Measurements from ENCODE around the gene LRRC36.

DNA sequence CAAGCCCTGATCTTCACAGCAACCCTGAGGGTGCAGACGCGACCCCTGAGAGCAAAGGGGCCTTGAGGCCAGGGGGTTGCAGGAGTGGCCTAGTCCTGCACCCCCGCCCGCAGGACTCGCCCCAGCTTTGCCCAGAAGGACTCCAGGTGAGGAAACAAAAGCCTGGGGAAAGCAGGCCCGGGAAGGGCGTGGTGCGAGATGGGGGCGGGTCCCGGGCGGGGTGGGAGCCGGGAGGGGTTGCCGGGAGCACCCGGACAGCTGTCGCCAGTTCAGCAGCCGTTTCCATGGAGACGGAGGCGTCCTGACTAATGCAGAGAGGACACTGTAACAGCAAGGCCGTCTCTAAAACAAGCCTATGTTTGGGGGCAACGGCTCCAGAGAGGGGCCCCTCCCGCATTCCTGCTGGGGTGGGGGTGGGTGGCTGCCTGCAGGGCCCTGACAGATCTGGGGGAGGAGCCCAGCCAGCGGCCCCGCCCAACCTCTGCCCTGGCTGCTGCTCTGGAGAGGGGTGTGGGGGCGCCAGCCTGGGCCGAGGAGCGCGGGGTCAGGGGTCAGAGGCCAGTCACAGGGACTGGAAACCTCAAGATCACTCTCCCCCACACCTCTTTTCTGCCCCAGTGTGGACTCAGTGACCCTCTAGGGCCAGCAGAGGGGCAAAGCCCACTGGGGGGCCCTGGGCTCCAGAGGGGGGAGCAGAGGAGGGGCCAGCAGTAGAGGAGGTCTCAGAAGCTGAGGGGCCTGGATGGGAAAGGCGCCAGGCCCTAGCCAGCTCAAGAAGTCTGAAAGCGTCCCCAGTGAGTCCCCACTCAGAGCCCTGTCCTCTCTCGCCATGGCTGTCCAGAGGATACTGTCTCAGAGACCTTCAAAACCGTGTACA lies 69.8 kb downstream of the LRRC36 start:
- TF ChIP-seq, protein P1, sequence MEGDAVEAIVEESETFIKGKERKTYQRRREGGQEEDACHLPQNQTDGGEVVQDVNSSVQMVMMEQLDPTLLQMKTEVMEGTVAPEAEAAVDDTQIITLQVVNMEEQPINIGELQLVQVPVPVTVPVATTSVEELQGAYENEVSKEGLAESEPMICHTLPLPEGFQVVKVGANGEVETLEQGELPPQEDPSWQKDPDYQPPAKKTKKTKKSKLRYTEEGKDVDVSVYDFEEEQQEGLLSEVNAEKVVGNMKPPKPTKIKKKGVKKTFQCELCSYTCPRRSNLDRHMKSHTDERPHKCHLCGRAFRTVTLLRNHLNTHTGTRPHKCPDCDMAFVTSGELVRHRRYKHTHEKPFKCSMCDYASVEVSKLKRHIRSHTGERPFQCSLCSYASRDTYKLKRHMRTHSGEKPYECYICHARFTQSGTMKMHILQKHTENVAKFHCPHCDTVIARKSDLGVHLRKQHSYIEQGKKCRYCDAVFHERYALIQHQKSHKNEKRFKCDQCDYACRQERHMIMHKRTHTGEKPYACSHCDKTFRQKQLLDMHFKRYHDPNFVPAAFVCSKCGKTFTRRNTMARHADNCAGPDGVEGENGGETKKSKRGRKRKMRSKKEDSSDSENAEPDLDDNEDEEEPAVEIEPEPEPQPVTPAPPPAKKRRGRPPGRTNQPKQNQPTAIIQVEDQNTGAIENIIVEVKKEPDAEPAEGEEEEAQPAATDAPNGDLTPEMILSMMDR (IDR thresholded peaks at IDR 0.05; ENCODE audit: borderline replicate concordance, extremely low read depth, low read length, poor library complexity, severe bottlenecking) = no peak
- TF ChIP-seq EZH2 (IDR thresholded peaks at IDR 0.05; ENCODE audit: borderline replicate concordance, low read depth, low read length, severe bottlenecking) = no peak
